IMR-90 (cell line): ENCODE measurements around the gene FSIP1. TPM values are rescaled to one million over a fixed set of nuclear protein-coding genes. Genes with fewer than 3 reads are reported as not detected.

ENCODE experiments used
- ATAC-seq: fragments of 200-7000 bp; cut with Tn5 transposase; 2 replicates; pipeline ENCODE4 v1.9.1; 2020; ENCODE audit warnings: low read depth, mild to moderate bottlenecking, moderate library complexity
- BruUV-seq: library from RNA; stranded (reverse); fragments of 400-500 nt; replicated peaks from 2 replicates; lab custom pipeline; 2021; lab: Mats Ljungman, UMichigan
- CTCF ChIA-PET: fragments of 300-600 bp; formaldehyde crosslinking; extraction: SDS; loops from one replicate; lab custom pipeline; 2021; ENCODE audit warnings: antibody characterized with exemption; lab: Yijun Ruan, JAX
- POLR2A ChIA-PET: fragments of 300-600 bp; sonication (Branson Sonifier 250); formaldehyde crosslinking; loops from one replicate; lab custom pipeline; 2022; ENCODE audit warnings: antibody characterized with exemption; ENCODE audit not compliant: unreplicated experiment; lab: Charles Lee
- DNase-seq: peaks from one replicate; pipeline ENCODE4 v3.0.0; 2013
- H2AFZ ChIP-seq: replicated peaks from 2 replicates; pipeline ENCODE3; 2013; ENCODE audit warnings: low read length, mild to moderate bottlenecking; ENCODE audit not compliant: poor library complexity
- H2AK5ac ChIP-seq: 2 replicates; pipeline ENCODE4 v1.6.1; 2013; ENCODE audit warnings: low read depth, low read length, inconsistent platforms
- H2AK9ac ChIP-seq: replicated peaks from 2 replicates; pipeline ENCODE3; 2013; ENCODE audit warnings: mild to moderate bottlenecking, low read depth, low read length, moderate library complexity; ENCODE audit not compliant: poor library complexity
- H2BK120ac ChIP-seq: 2 replicates; pipeline ENCODE4 v1.6.1; 2013; ENCODE audit warnings: low read depth, low read length, inconsistent platforms
- H2BK15ac ChIP-seq: 3 replicates; pipeline ENCODE4 v1.6.1; 2013; ENCODE audit warnings: low read depth, low read length, inconsistent platforms
- H2BK20ac ChIP-seq: 2 replicates; pipeline ENCODE4 v1.6.1; 2013; ENCODE audit warnings: low read depth, mild to moderate bottlenecking, inconsistent platforms, low read length, moderate library complexity
- H2BK5ac ChIP-seq: 2 replicates; pipeline ENCODE4 v1.6.1; 2013; ENCODE audit warnings: mild to moderate bottlenecking, low read depth, low read length, inconsistent platforms; ENCODE audit not compliant: poor library complexity, severe bottlenecking
- H3K14ac ChIP-seq: replicated peaks from 2 replicates; pipeline ENCODE4 v1.6.1; 2013; ENCODE audit warnings: low read depth, low read length, inconsistent platforms
- H3K18ac ChIP-seq: 2 replicates; pipeline ENCODE4 v1.6.1; 2013; ENCODE audit warnings: low read depth, low read length, control low read depth
- H3K23ac ChIP-seq: 2 replicates; pipeline ENCODE4 v1.6.1; 2013; ENCODE audit warnings: low read depth, low read length, inconsistent platforms
- H3K27ac ChIP-seq: 2 replicates; pipeline ENCODE4 v1.5.1; 2013; ENCODE audit warnings: mild to moderate bottlenecking, control low read depth, low read length; ENCODE audit not compliant: insufficient read depth
- H3K27me3 ChIP-seq: 2 replicates; pipeline ENCODE4 v1.6.1; 2013; ENCODE audit warnings: low read length; ENCODE audit not compliant: control insufficient read depth, insufficient read depth
- H3K36me3 ChIP-seq: 2 replicates; pipeline ENCODE4 v1.6.1; 2013; ENCODE audit warnings: low read length, mixed read lengths; ENCODE audit not compliant: control insufficient read depth, insufficient read depth
- H3K4ac ChIP-seq: 2 replicates; pipeline ENCODE4 v1.6.1; 2013; ENCODE audit warnings: low read depth, low read length, inconsistent platforms
- H3K4me1 ChIP-seq: 2 replicates; pipeline ENCODE4 v1.6.1; 2013; ENCODE audit warnings: low read length, mixed read lengths; ENCODE audit not compliant: control insufficient read depth, insufficient read depth
- H3K4me2 ChIP-seq: 2 replicates; pipeline ENCODE4 v1.6.1; 2013; ENCODE audit warnings: low read depth, mild to moderate bottlenecking, control low read depth, low read length, moderate library complexity
- H3K4me3 ChIP-seq: 2 replicates; pipeline ENCODE4 v1.5.1; 2013; ENCODE audit warnings: low read depth, mild to moderate bottlenecking, control low read depth, low read length, moderate library complexity; ENCODE audit not compliant: insufficient read depth
- H3K56ac ChIP-seq: 2 replicates; pipeline ENCODE4 v1.6.1; 2013; ENCODE audit warnings: low read length, inconsistent platforms; ENCODE audit not compliant: insufficient read depth; ENCODE audit errors: extremely low read depth
- H3K79me1 ChIP-seq, 2 experiments: 2 replicates each; pipeline ENCODE4 v1.6.1; 2013; ENCODE audit warnings: low read length in 2 of 2, inconsistent platforms in 1 of 2, low read depth in 1 of 2
- H3K9ac ChIP-seq: 2 replicates; pipeline ENCODE4 v1.6.1; 2013; ENCODE audit warnings: low read depth, low read length, control low read depth
- H3K9me1 ChIP-seq: 2 replicates; pipeline ENCODE4 v1.6.1; 2013; ENCODE audit warnings: low read length, inconsistent platforms; ENCODE audit not compliant: insufficient read depth
- H3K9me3 ChIP-seq: 2 replicates; pipeline ENCODE4 v1.6.1; 2013; ENCODE audit warnings: low read length; ENCODE audit not compliant: control insufficient read depth, insufficient read depth
- H4K20me1 ChIP-seq: 2 replicates; pipeline ENCODE4 v1.6.1; 2013; ENCODE audit warnings: low read length, inconsistent platforms; ENCODE audit not compliant: insufficient read depth
- H4K5ac ChIP-seq: 2 replicates; pipeline ENCODE4 v1.6.1; 2013; ENCODE audit warnings: mild to moderate bottlenecking, low read depth, low read length, control low read depth
- H4K8ac ChIP-seq, 2 experiments: 2 replicates each; pipeline ENCODE4 v1.6.1; 2013; ENCODE audit warnings: low read depth in 2 of 2, low read length in 2 of 2, control low read depth in 1 of 2, inconsistent platforms in 1 of 2
- H4K91ac ChIP-seq: 2 replicates; pipeline ENCODE4 v1.6.1; 2013; ENCODE audit warnings: low read depth, low read length, inconsistent platforms; ENCODE audit not compliant: insufficient read depth
- BHLHE40 ChIP-seq: fragments of 150-350 bp; IDR thresholded peaks from 2 replicates; pipeline ENCODE4 v1.6.1; 2016; ENCODE audit warnings: mild to moderate bottlenecking, low read depth, low read length
- CEBPB ChIP-seq: IDR thresholded peaks from 2 replicates; pipeline ENCODE4 v1.6.1; 2012; ENCODE audit warnings: low read depth, low read length, improper control_type of control experiment
- MXI1 ChIP-seq: IDR thresholded peaks from 2 replicates; pipeline ENCODE4 v1.6.1; 2012; ENCODE audit warnings: low read depth, mild to moderate bottlenecking, low read length, moderate library complexity, borderline replicate concordance
- RCOR1 ChIP-seq: IDR thresholded peaks from 2 replicates; pipeline ENCODE4 v1.6.1; 2012; ENCODE audit warnings: mild to moderate bottlenecking, low read length, improper control_type of control experiment; ENCODE audit not compliant: insufficient replicate concordance
- USF2 ChIP-seq: fragments of 150-350 bp; IDR thresholded peaks from 2 replicates; pipeline ENCODE4 v1.6.1; 2017; ENCODE audit warnings: mild to moderate bottlenecking, antibody characterized with exemption, low read length, low read depth
- WGBS, 2 experiments: methylation state at CpG; one replicate each; pipeline versions ENCODE4 v1.1.5 to v1.1.7; 2013; ENCODE audit warnings: missing lambda C conversion rate in 2 of 2; ENCODE audit not compliant: insufficient read length in 1 of 2; ENCODE audit errors: extremely low coverage in 2 of 2; 5-methylcytosine and 5-hydroxymethylcytosine counted together
- dilution Hi-C: fragments of 300-500 bp; cut with HindIII; formaldehyde crosslinking; loops from one replicate; pipeline ENCODE4 v1.14.3; 2018; ENCODE audit warnings: low sequenced_read_pairs; ENCODE audit not compliant: unreplicated experiment
- in situ Hi-C: fragments of 300-500 bp; cut with MboI; formaldehyde crosslinking; loops from 3 replicates; pipeline ENCODE4 v1.14.3; 2019; ENCODE audit warnings: low sequenced_read_pairs, inconsistent platforms, mixed read lengths
- intact Hi-C: fragments of 100-400 bp; cut with micrococcal nuclease; formaldehyde crosslinking; loops from 2 replicates; pipeline ENCODE4 v1.10.0; 2022
- polyA plus RNA-seq, 3 experiments: library from polyadenylated mRNA; depleted of rRNA; stranded (reverse); fragments of >200 nt; gene quantifications; 2 replicates each; pipeline ENCODE4 v1.2.3, GENCODE V29; 2012; ENCODE audit warnings: low replicate concordance in 1 of 3
- total RNA-seq: library from RNA; depleted of rRNA; stranded (reverse); fragments of >200 nt; gene quantifications from 2 replicates; pipeline ENCODE4 v1.2.3, GENCODE V29; 2012

Gene FSIP1
- total and polyA plus RNA-seq, 2 of the 4 experiments (the other 2 are of a cell fraction), result 0.10 to 0.18 TPM

GRCh38 chr15:39627451-39628143 is 155.0 kb downstream of the FSIP1 start:
- TF ChIP-seq BHLHE40 (no peak), CEBPB (no peak), RCOR1 (no peak), USF2 (no peak), MXI1 (no peak)
- no peak for DNase-seq
- peak overlapping the region; percentile 91; the same call in 1 of the 3 replicates for H2BK15ac ChIP-seq
- BruUV-seq, result no TSS peak
- no peaks in the 10 kb centered on the region for H4K20me1 ChIP-seq
- no peak overlapping the region for H3K4me2 ChIP-seq
- no peak overlapping the region for H3K56ac ChIP-seq
- no peak overlapping the region for H3K23ac ChIP-seq
- peaks cover 24% of the 10 kb centered on the region for H3K9me1 ChIP-seq
- no peak overlapping the region for H3K4me3 ChIP-seq
- no peak for ATAC-seq
- ChIA-PET POLR2A (no interaction called here), CTCF (no interaction called here)
- H3K4ac ChIP-seq, result peak overlapping the region; percentile 22; the same call in 1 of the 2 replicates
- H4K91ac ChIP-seq, result peak overlapping the region; percentile 5; the same call in 1 of the 2 replicates
- H2AK9ac ChIP-seq, result no peak overlapping the region
- no peaks in the 10 kb centered on the region for H3K36me3 ChIP-seq
- H2BK5ac ChIP-seq, result no peak overlapping the region
- peaks cover 27% of the 10 kb centered on the region for H3K4me1 ChIP-seq
- no peak overlapping the region for H2BK120ac ChIP-seq
- in situ Hi-C loops (no loop called here), intact Hi-C loops (no loop called here), dilution Hi-C loops (no loop called here)
- no peak overlapping the region for H4K8ac ChIP-seq
- H3K9me3 ChIP-seq, result no peaks in the 10 kb centered on the region; the same call in 1 of the 2 replicates
- H2AFZ ChIP-seq, result no peak overlapping the region
- no peak overlapping the region for H3K18ac ChIP-seq
- H3K9ac ChIP-seq, result no peak overlapping the region
- peak overlapping the region; percentile 40; the same call in 1 of the 2 replicates for H2AK5ac ChIP-seq
- H3K79me1 ChIP-seq, result peaks cover 0 to 5% of the 10 kb centered on the region in 2 experiments; a peak in 1 of 4 replicates
- H4K5ac ChIP-seq, result no peak overlapping the region
- no peaks in the 10 kb centered on the region for H3K27me3 ChIP-seq
- no peak overlapping the region for H3K27ac ChIP-seq
- WGBS, 2 experiments, result 100% methylated on average over 3 of the region's 3 CpGs; no CpG with 5 or more reads in 1 of the 2 experiments
- H3K14ac ChIP-seq, result peak overlapping the region; percentile 36; the same call in 1 of the 2 replicates
- no peak overlapping the region for H2BK20ac ChIP-seq
